GF-D8 (cell line): ENCODE results near the gene ACAT1.
"Not testable (repeated sequence)": the region's sequence is repeated elsewhere in the genome, so short reads cannot be mapped to it uniquely, and the experiment has no call there.

Source experiments
- DNase-seq: peaks from one replicate; lab custom pipeline; 2025; lab: John Stamatoyannopoulos, UW

The ACAT1 gene

GRCh38 chr11:108147150-108147549 lies 25.8 kb downstream of the ACAT1 start:
- no peak for DNase-seq

DNA sequence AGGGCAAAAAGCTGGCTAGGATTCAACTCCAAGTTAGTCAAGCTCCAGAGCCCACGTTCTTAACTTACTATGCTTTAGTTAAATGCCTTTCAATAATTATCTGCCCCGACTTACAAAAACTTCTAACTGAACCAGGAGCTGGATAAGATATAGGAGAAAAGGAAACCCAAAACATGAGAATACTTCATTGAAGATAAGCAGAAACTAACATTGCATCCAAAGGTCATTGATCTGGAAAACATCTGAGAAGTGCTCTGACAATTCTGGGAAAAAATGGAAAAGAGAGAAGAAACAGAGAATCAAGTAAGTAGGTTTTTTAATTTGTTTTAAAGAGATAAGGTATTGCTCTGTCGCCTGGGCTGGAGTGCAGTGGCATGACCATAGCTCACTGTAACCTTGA lies 27.2 kb downstream of the ACAT1 start:
- DNase-seq = no peak

DNA sequence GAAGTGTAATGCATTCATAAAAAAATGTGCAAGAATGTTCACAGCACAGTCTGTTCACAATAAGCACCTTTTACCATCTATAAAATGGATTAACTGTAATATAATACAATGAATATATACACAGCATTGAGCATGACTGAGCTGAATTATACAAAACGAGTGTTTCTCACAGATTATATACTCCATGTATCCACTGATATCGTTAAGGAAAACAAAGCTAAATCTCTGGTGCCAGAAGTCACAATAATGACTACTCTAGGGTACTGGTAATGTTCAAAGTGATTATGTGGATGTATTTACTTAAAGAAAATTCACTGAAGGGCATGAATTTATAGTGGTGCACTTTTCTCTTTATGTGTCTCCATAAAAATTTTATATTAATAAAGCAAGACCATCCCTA lies 33.2 kb downstream of the ACAT1 start:
- DNase-seq = no peak

DNA sequence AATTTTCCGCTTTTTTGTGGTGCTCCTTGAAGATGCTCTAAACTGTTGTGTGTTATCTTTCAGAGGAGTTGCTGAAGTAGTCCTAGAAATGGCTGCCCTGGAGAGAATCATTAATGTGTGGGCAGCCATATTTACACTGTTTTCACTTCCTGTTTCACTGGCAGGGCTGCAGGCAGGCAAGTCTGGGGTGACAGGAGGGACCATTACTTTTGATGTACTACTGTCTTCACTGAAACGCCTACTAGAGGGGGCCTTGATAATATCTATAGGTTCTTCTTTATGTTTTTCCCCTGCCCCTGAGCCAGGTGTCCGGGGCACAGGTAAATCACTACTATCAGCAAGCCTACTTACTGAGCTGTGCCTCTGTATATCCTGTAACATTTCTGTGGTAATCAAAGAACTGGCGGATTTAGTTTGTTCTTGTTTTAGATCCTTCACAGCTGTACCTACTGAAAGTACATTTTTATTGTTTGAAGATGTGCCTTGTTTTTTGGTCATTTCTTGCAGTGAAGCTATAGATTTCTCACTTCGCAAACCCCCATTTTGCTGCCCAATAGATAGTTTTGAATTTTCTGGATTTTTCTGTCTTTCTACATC lies 39.7 kb downstream of the ACAT1 start:
- DNase-seq = no peak

DNA sequence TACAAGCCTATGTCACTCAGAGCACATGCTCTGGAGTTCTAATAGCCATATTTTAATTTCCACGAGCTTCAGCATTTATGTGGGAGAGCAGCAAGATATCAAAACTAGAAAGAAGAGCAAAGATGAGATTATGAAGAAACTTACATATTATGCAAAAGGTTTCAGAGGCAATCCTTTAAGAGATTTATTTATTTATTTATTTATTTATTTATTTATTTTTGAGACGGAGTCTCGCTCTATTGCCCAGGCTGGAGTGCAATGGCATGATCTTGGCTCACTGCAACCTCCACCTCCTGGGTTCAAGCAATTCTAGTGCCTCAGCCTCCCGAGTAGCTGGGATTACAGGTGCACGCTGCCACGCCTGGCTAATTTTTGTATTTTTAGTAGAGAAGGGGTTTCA lies 41.5 kb downstream of the ACAT1 start:
- not testable (repeated sequence) for DNase-seq

GRCh38 chr11:108167624-108168023 lies 46.3 kb downstream of the ACAT1 start:
- DNase-seq = no peak

DNA sequence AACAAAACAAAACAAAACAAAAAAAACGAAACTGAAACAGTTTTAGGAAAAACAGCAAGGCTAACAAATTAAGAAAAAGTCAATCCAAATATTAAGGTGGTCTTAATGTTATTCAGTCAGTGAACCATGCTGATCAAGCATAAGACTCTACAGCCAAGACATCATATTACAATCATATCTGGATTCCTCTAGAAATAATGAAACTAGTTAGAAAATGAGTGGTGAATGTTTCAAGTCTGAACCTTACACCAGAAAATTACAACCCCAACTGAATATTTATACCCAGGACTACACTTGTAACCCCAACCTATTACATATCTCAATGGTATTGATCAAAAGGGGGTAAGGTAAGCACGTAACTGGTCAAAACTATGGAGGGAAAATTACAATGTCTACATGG lies 48.8 kb downstream of the ACAT1 start:
- DNase-seq = no peak

- no peak for DNase-seq
Observed at GRCh38 chr11:108177570-108177969, 56.2 kb downstream of the ACAT1 start.

DNA sequence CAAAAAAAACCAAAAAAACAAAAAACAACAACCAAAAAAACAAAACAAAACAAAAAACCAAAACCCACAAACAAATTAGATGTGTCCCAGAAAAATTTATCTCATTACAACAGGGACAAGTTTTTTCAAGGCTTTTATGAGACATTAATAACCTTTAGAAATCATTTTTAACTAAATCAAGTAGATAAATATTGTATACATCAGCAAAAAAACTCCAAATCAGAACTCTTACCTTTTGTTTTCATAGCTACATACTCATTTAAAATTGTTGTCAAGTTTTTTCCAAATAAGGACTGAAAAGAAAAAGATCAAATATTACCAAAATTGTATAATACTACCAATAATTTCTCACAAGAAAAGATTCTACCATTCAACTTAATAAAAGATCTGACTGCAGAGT lies 72.4 kb downstream of the ACAT1 start:
- no peak for DNase-seq

DNA sequence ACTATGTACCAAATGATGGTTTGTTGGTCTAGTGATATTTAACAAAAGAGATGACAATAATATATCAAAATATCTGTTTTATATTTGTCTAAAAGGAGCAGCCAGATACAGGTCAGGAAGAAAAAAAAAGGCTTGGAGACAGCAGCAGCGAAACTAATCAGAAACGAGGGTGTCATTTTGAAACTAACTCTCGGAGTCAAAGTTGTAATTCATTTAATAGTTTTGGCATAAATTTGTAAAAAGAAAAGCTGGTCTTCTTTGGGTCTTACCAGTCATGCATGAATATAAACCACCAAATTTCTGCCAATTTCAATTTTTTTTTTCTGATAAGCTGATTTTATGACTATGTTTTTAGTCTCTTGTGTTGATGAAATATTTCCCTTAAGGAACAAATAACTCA lies 75.5 kb downstream of the ACAT1 start:
- DNase-seq = no peak
